MV-4-11 (cell line): Measurements from ENCODE around the gene CCL15.
A peak's percentile ranks its signal among the peaks of the same experiment; 100 is the strongest.
"Not testable (repeated sequence)": the region's sequence is repeated elsewhere in the genome, so short reads cannot be mapped to it uniquely, and the experiment has no call there.

Experiments
- DNase-seq: peaks from one replicate; lab custom pipeline; 2025; lab: John Stamatoyannopoulos, UW

Gene CCL15

GRCh38 chr17:35995346-35995745 is 6.0 kb downstream of the CCL15 start:
- DNase-seq, result not testable (repeated sequence)

- no peak for DNase-seq
Observed at GRCh38 chr17:35991075-35991474, 10.3 kb downstream of the CCL15 start.

- DNase-seq, result no peak
Observed at GRCh38 chr17:35988164-35988563, 13.2 kb downstream of the CCL15 start.

- no peak for DNase-seq
Observed at GRCh38 chr17:35986643-35987042, 14.7 kb downstream of the CCL15 start, which contains the start of gene CCL14. Gene CCL14 (minus strand): TSS chr17:35986729. CDS start chr17:35986649, 80 bp downstream.

- no peak for DNase-seq
Observed at GRCh38 chr17:35984140-35984539, 17.2 kb downstream of the CCL15 start.

- no peak for DNase-seq
Observed at GRCh38 chr17:35982409-35983191, 18.8 kb downstream of the CCL15 start.

- DNase-seq, result no peak
Observed at GRCh38 chr17:35981908-35982330, 19.4 kb downstream of the CCL15 start.

GRCh38 chr17:35981246-35981645 is 20.1 kb downstream of the CCL15 start, which contains the start of gene CCL16:
Gene CCL16 (minus strand): TSS chr17:35981497. CDS start chr17:35981420, 77 bp downstream.
- DNase-seq, result no peak

- no peak for DNase-seq
Observed at GRCh38 chr17:35978346-35978745, 23.0 kb downstream of the CCL15 start.

GRCh38 chr17:35977509-35977908 is 23.8 kb downstream of the CCL15 start:
- DNase-seq, result no peak

GRCh38 chr17:35973333-35974260 is 27.8 kb downstream of the CCL15 start:
- peak; percentile 28 for DNase-seq

GRCh38 chr17:35972945-35973332 is 28.4 kb downstream of the CCL15 start:
- no peak for DNase-seq

GRCh38 chr17:35972535-35972934 is 28.8 kb downstream of the CCL15 start:
- DNase-seq, result no peak

- DNase-seq, result no peak
Observed at GRCh38 chr17:35972066-35972465, 29.3 kb downstream of the CCL15 start.

GRCh38 chr17:35969558-35970380 is 31.6 kb downstream of the CCL15 start:
- DNase-seq, result peak; percentile 76

GRCh38 chr17:35968520-35969054 is 32.8 kb downstream of the CCL15 start:
- peak; percentile 66 for DNase-seq

- DNase-seq, result no peak
Observed at GRCh38 chr17:35965272-35965671, 36.1 kb downstream of the CCL15 start.

GRCh38 chr17:35963663-35964062 is 37.7 kb downstream of the CCL15 start:
- no peak for DNase-seq

- DNase-seq, result no peak
Observed at GRCh38 chr17:35953720-35954119, 47.6 kb downstream of the CCL15 start.

GRCh38 chr17:35949401-35949800 is 52.0 kb downstream of the CCL15 start:
- no peak for DNase-seq

GRCh38 chr17:35948092-35948491 is 53.3 kb downstream of the CCL15 start:
- no peak for DNase-seq
